Suppressor macrophage (primary cell): ENCODE results near the gene LRP11.
"Not testable (repeated sequence)": the region's sequence is repeated elsewhere in the genome, so short reads cannot be mapped to it uniquely, and the experiment has no call there.

ENCODE experiments used
- DNase-seq, 4 experiments: peaks; one replicate each; pipeline ENCODE4 v3.0.0-alpha.2; 2020 to 2022

Gene LRP11

GRCh38 chr6:149867876-149868640 lies 3.9 kb upstream of the LRP11 start:
- no peak for DNase-seq

DNA sequence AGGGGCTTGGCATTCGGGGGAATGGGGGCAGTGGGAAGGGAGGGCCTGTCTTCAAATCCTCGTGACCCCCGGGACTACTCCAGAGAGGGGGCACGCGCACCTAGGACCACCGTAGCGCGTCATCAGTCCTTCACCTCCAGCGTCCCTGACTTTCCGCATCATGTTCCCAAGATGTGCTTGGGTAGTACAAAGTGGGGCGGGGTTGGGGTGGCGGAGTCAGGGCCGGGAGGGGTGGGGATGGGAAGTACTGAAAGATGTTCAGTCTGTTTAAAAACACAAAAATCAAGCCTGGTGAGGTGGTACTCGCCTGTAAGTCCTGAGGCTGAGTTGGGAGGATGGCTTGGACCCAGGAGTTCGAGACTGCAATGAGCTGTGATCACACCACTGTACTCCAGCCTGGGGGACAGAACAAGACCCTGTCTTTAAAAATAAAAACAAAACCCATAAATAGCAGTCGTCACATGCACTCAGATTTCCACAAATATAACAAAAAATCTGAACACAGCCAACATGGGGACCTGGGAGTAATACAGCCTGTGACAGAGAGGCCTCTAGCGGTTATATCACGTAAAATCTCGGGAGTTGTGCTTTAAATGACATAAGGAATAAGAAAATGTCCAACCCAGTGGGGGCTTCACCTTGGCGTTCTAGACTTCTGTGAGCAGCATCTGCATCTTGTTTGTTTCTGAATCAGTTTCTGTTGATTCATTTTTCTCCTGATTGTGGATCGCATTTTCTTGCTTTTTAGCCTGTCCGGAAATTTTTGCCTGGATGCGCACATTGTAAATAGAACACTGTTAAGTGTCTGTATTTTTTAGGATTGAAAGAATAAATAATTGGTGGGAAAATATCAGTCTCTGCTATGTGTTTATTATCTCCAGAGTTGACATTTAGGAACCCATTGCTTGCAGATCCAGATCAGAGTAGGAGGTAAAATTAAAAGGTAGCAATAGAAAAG lies 698 bp upstream of the LRP11 start:
- peak; percentile 55 to 78 (median 64) for DNase-seq

- peak; percentile 80 to 89 (median 86) for DNase-seq
These were observed 1.0 kb downstream of the LRP11 start for GRCh38 chr6:149862922-149863697.

GRCh38 chr6:149862424-149862738 lies 1.8 kb downstream of the LRP11 start:
- DNase-seq = not testable (repeated sequence)

- no peak for DNase-seq
These were observed 2.3 kb downstream of the LRP11 start for GRCh38 chr6:149861603-149862423.

- no peak for DNase-seq
These were observed 3.1 kb downstream of the LRP11 start for GRCh38 chr6:149860834-149861602.

- no peak for DNase-seq
These were observed 3.7 kb downstream of the LRP11 start for GRCh38 chr6:149860513-149860833.

- DNase-seq = no peak
These were observed 4.2 kb downstream of the LRP11 start for GRCh38 chr6:149859938-149860337.

GRCh38 chr6:149859368-149859767 lies 4.8 kb downstream of the LRP11 start:
- DNase-seq = no peak

- no peak for DNase-seq
These were observed 6.6 kb downstream of the LRP11 start for GRCh38 chr6:149857541-149857940.

- no peak for DNase-seq
These were observed 7.7 kb downstream of the LRP11 start for GRCh38 chr6:149856256-149856994.

DNA sequence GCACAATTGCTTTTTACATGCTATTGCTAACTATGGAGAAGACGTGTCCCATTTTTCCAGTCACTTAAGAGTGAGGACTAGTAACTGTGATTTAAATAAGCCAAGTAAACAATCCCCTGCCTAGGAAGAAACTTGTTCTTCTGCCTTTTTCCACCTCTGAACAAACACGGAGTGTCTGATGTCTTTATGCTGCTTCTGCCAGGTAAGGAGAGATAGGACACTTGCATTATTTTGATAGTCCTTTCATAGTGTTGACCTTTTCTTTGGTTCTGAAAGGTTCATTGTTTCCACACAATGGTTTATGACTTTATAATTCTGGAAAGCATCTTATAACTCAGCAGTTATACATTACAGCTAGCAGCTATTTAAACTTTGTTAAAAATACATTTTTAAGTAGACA lies 8.4 kb downstream of the LRP11 start:
- DNase-seq = no peak

- DNase-seq = no peak
These were observed 9.0 kb downstream of the LRP11 start for GRCh38 chr6:149855040-149855654.

GRCh38 chr6:149854532-149854931 lies 9.6 kb downstream of the LRP11 start:
- no peak for DNase-seq

DNA sequence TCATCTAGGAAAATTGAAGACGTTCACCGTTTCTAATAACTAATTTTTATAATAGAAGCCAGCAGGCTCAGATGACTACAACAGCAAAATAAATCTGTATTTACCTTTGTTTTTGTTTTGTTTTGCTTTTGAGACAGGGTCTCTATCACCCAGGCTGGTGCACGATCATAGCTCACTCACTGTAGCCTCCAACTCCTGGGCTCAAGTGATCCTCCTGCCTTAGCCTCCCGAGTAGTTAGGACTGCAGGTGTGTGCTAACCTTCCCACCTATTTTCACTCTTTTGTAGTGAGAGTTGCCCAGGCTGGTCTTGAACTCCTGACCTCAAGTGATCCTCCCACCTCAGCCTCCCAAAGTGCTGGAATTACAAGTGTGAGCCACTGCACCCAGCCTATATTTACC lies 10.1 kb downstream of the LRP11 start:
- DNase-seq = not testable (repeated sequence)

GRCh38 chr6:149852881-149853280 lies 11.3 kb downstream of the LRP11 start:
- no peak for DNase-seq

- peak; percentile 31 to 73 (median 60) for DNase-seq
These were observed 12.0 kb downstream of the LRP11 start for GRCh38 chr6:149852180-149852579.

- no peak for DNase-seq
These were observed 12.6 kb downstream of the LRP11 start for GRCh38 chr6:149851461-149852110.

- not testable (repeated sequence) for DNase-seq
These were observed 15.8 kb downstream of the LRP11 start for GRCh38 chr6:149848343-149848742.

GRCh38 chr6:149847939-149848267 lies 16.3 kb downstream of the LRP11 start:
- DNase-seq = no peak
